SK-N-SH (cell line): ENCODE measurements around the gene ARMC9. TPM values are rescaled to one million over a fixed set of nuclear protein-coding genes. Genes with fewer than 3 reads are reported as not detected.

Experiments used
- CTCF ChIA-PET: fragments of 300-600, 350-600 bp; formaldehyde crosslinking; extraction: SDS; loops from one replicate; lab custom pipeline; 2021; lab: Yijun Ruan, JAX
- POLR2A ChIA-PET: fragments of 350-600 bp; sonication (Branson Sonifier 250); formaldehyde crosslinking; extraction: SDS; loops from one replicate; lab custom pipeline; 2020; ENCODE audit warnings: antibody characterized with exemption, inconsistent platforms; lab: Yijun Ruan, JAX
- DNase-seq: peaks from one replicate; pipeline ENCODE4 v3.0.0; 2012
- H2AFZ ChIP-seq: fragments of 200-600 bp; sonication (generic); 2 replicates; pipeline ENCODE4 v1.8.1; 2016; ENCODE audit warnings: antibody characterized with exemption, mild to moderate bottlenecking, low read depth
- H3F3A ChIP-seq: fragments of 200-600 bp; sonication (generic); replicated peaks from 2 replicates; pipeline ENCODE3; 2016; ENCODE audit warnings: antibody characterized with exemption, mild to moderate bottlenecking; ENCODE audit not compliant: insufficient read depth
- H3K27ac ChIP-seq, 2 experiments: fragments of 200-500 bp in 1 of 2; fragments of 200-600 bp in 1 of 2; sonication (Bioruptor generic) in 1 of 2; sonication (generic), shearing (Covaris generic) in 1 of 2; 2 replicates each; pipeline versions ENCODE4 v1.5.1 to v1.6.1; 2014 to 2016; ENCODE audit warnings: low read depth in 2 of 2, inconsistent platforms in 1 of 2, low read length in 1 of 2, mild to moderate bottlenecking in 1 of 2, mixed read lengths in 1 of 2
- H3K27me3 ChIP-seq: fragments of 200-600 bp; sonication (generic), shearing (Covaris generic); 2 replicates; pipeline ENCODE4 v1.6.1; 2016; ENCODE audit warnings: mixed run types; ENCODE audit not compliant: insufficient read depth
- H3K36me3 ChIP-seq, 2 experiments: fragments of 200-500 bp in 1 of 2; fragments of 200-600 bp in 1 of 2; sonication (Bioruptor generic) in 1 of 2; sonication (generic) in 1 of 2; replicated peaks in 1 of 2; 2 replicates each; pipeline versions ENCODE3 to v1.5.1; 2014 to 2016; ENCODE audit warnings: low read length in 1 of 2, mild to moderate bottlenecking in 1 of 2; ENCODE audit not compliant: insufficient read depth in 2 of 2, control insufficient read depth in 1 of 2
- H3K4me1 ChIP-seq, 2 experiments: fragments of 200-500 bp in 1 of 2; fragments of 200-600 bp in 1 of 2; sonication (Bioruptor generic) in 1 of 2; sonication (generic), shearing (Covaris generic) in 1 of 2; 2 replicates each; pipeline versions ENCODE4 v1.5.1 to v1.6.1; 2014 to 2016; ENCODE audit warnings: low read depth in 1 of 2, low read length in 1 of 2, mixed run types in 1 of 2; ENCODE audit not compliant: insufficient read depth in 2 of 2, control insufficient read depth in 1 of 2
- H3K4me2 ChIP-seq: fragments of 200-600 bp; sonication (generic), shearing (Covaris generic); 2 replicates; pipeline ENCODE4 v1.6.1; 2017; ENCODE audit warnings: mixed run types
- H3K4me3 ChIP-seq, 2 experiments: fragments of 200-500 bp in 1 of 2; fragments of 200-600 bp in 1 of 2; sonication (Bioruptor generic) in 1 of 2; sonication (generic), shearing (Covaris generic) in 1 of 2; 2 replicates each; pipeline versions ENCODE4 v1.5.1 to v1.8.1; 2014 to 2016; ENCODE audit warnings: low read depth in 2 of 2, inconsistent platforms in 1 of 2, low read length in 1 of 2, mild to moderate bottlenecking in 1 of 2, mixed read lengths in 1 of 2, moderate library complexity in 1 of 2
- H3K79me2 ChIP-seq: fragments of 200-600 bp; sonication (generic); 2 replicates; pipeline ENCODE4 v1.8.1; 2017; ENCODE audit warnings: mild to moderate bottlenecking; ENCODE audit not compliant: insufficient read depth
- H3K9ac ChIP-seq: fragments of 200-600 bp; sonication (generic); 2 replicates; pipeline ENCODE4 v1.6.1; 2017; ENCODE audit warnings: mixed run types
- H3K9me2 ChIP-seq: fragments of 200-600 bp; sonication (generic); 2 replicates; pipeline ENCODE4 v1.6.1; 2017; ENCODE audit warnings: mixed run types
- H3K9me3 ChIP-seq: fragments of 200-600 bp; sonication (generic); 2 replicates; pipeline ENCODE4 v1.6.1; 2017; ENCODE audit warnings: mixed run types, mild to moderate bottlenecking, moderate library complexity
- H4K20me1 ChIP-seq: fragments of 200-600 bp; sonication (generic); 2 replicates; pipeline ENCODE4 v1.6.1; 2017; ENCODE audit warnings: mild to moderate bottlenecking, mixed run types; ENCODE audit not compliant: insufficient read depth
- CHD2 ChIP-seq: fragments of 150-350 bp; IDR thresholded peaks from 2 replicates; pipeline ENCODE4 v1.6.1; 2018; ENCODE audit warnings: low read length; ENCODE audit not compliant: partially characterized antibody
- EP300 ChIP-seq, 2 experiments: IDR thresholded peaks; 2 replicates each; pipeline versions ENCODE4 v1.4.0 to v1.6.1; 2012; ENCODE audit warnings: borderline replicate concordance in 1 of 2, low read depth in 1 of 2, low read length in 1 of 2
- EZH2phosphoT487 ChIP-seq: fragments of 200-600 bp; sonication (generic); IDR thresholded peaks from 2 replicates; pipeline ENCODE4 v1.6.1; 2017; ENCODE audit warnings: low read depth, mixed run types, mild to moderate bottlenecking, antibody characterized with exemption, moderate library complexity, borderline replicate concordance
- FOSL2 ChIP-seq: IDR thresholded peaks from 2 replicates; pipeline ENCODE4 v1.4.0; 2012; ENCODE audit warnings: low read depth, mild to moderate bottlenecking, moderate library complexity, borderline replicate concordance
- FOXJ3 ChIP-seq: sonication (generic); formaldehyde crosslinking; IDR thresholded peaks from 2 replicates; pipeline ENCODE4 v1.5.1; 2020; ENCODE audit warnings: mild to moderate bottlenecking, missing genetic modification reagents
- FOXM1 ChIP-seq: IDR thresholded peaks from 2 replicates; pipeline ENCODE4 v1.4.0; 2012; ENCODE audit warnings: low read depth, mild to moderate bottlenecking
- GABPA ChIP-seq: IDR thresholded peaks from 2 replicates; pipeline ENCODE4 v1.4.0; 2012; ENCODE audit warnings: low read depth, mild to moderate bottlenecking
- GATA2 ChIP-seq: sonication (generic); formaldehyde crosslinking; IDR thresholded peaks from 2 replicates; pipeline ENCODE4 v1.5.0; 2020; ENCODE audit warnings: mild to moderate bottlenecking, missing genetic modification reagents
- JUND ChIP-seq: IDR thresholded peaks from 2 replicates; pipeline ENCODE4 v1.4.0; 2012
- MEF2A ChIP-seq: IDR thresholded peaks from 2 replicates; pipeline ENCODE4 v1.4.0; 2012; ENCODE audit warnings: low read depth, borderline replicate concordance
- MXI1 ChIP-seq: IDR thresholded peaks from 2 replicates; pipeline ENCODE4 v1.6.1; 2012; ENCODE audit warnings: mild to moderate bottlenecking, low read depth, low read length, improper control_type of control experiment
- NRF1 ChIP-seq: IDR thresholded peaks from 2 replicates; pipeline ENCODE4 v1.6.1; 2012; ENCODE audit warnings: low read depth, mild to moderate bottlenecking, low read length
- RAD21 ChIP-seq: IDR thresholded peaks from 2 replicates; pipeline ENCODE4 v1.6.1; 2012; ENCODE audit warnings: mild to moderate bottlenecking, low read length
- RCOR1 ChIP-seq: fragments of 150-350 bp; IDR thresholded peaks from 2 replicates; pipeline ENCODE4 v1.6.1; 2017; ENCODE audit warnings: antibody characterized with exemption, low read length
- TAF1 ChIP-seq: IDR thresholded peaks from 2 replicates; pipeline ENCODE4 v1.6.1; 2012; ENCODE audit warnings: low read depth, mild to moderate bottlenecking, low read length, moderate library complexity, borderline replicate concordance
- TEAD4 ChIP-seq: IDR thresholded peaks from 2 replicates; pipeline ENCODE4 v1.4.0; 2012; ENCODE audit warnings: mild to moderate bottlenecking, borderline replicate concordance; ENCODE audit not compliant: insufficient read depth
- USF1 ChIP-seq: IDR thresholded peaks from 2 replicates; pipeline ENCODE4 v1.4.0; 2012; ENCODE audit warnings: low read depth, borderline replicate concordance
- ZBTB33 ChIP-seq: IDR thresholded peaks from 2 replicates; pipeline ENCODE4 v1.4.0; 2012; ENCODE audit warnings: low read depth, borderline replicate concordance
- WGBS: methylation state at CpG from one replicate; pipeline ENCODE4 v1.1.6; 2017; ENCODE audit warnings: low lambda C conversion rate; 5-methylcytosine and 5-hydroxymethylcytosine counted together
- polyA plus RNA-seq, 3 experiments: library from polyadenylated mRNA; depleted of rRNA; stranded (reverse); fragments of >200 nt; gene quantifications; 2 replicates each; pipeline ENCODE4 v1.2.3, GENCODE V29; 2012

ARMC9 gene
- polyA plus RNA-seq, 1 of the 3 experiments (the other 2 are of a cell fraction) = 25.3 TPM

- no peak for TF ChIP-seq FOXJ3 (CRISPR knock-in tag)
- TF ChIP-seq TEAD4 = no peak
- peak; percentile 29; the same call in 1 of the 2 replicates for TF ChIP-seq USF1
- TF ChIP-seq GATA2 (CRISPR knock-in tag) = no peak
- no peak overlapping the region for H3K4me2 ChIP-seq
- POLR2A ChIA-PET = no interaction called here
Measured at GRCh38 chr2:231182513-231182899, 15.9 kb upstream of the ARMC9 start.

GRCh38 chr2:231183851-231184250, 14.6 kb upstream of the ARMC9 start:
- Histone ChIP-seq H3K27ac (no peak overlapping the region), H3F3A (no peaks in the 10 kb centered on the region), H3K36me3 (no peaks in the 10 kb centered on the region), H4K20me1 (no peaks in the 10 kb centered on the region), H3K4me3 (no peak overlapping the region), H3K9me2 (no peaks in the 10 kb centered on the region), H3K9ac (no peak overlapping the region), H3K79me2 (no peaks in the 10 kb centered on the region), H2AFZ (no peak overlapping the region), H3K9me3 (no peaks in the 10 kb centered on the region), H3K4me2 (no peak overlapping the region), H3K27me3 (no peaks in the 10 kb centered on the region), H3K4me1 (peaks cover 5 to 20% of the 10 kb centered on the region in 2 experiments; a peak in 2 of 4 replicates)
- ChIA-PET CTCF (interaction anchor here (1.1 to 2.3 kb wide), 5 partner anchors 9 to 80 kb away, joined by 3 to 6 read pairs (median 3); no protein-coding TSS in a partner anchor), POLR2A (no interaction called here)
- 90% methylated on average over 7 of the region's 8 CpGs for WGBS
- DNase-seq = no peak
- TF ChIP-seq EZH2phosphoT487 (no peak), MEF2A (no peak), NRF1 (no peak), RCOR1 (no peak), GATA2 (CRISPR knock-in tag) (no peak), JUND (no peak)

More at GRCh38 chr2:231182513-231182899, 15.9 kb upstream of the ARMC9 start:
- Histone ChIP-seq H3K4me1 (peaks cover 5 to 16% of the 10 kb centered on the region in 2 experiments; a peak in 2 of 4 replicates), H3K27me3 (no peaks in the 10 kb centered on the region), H3K9me3 (no peaks in the 10 kb centered on the region), H3K4me3 (no peak overlapping the region), H3K9me2 (no peaks in the 10 kb centered on the region), H3K36me3 (peaks cover 0 to 4% of the 10 kb centered on the region in 2 experiments), H3K9ac (no peak overlapping the region), H3K79me2 (no peaks in the 10 kb centered on the region), H3F3A (no peaks in the 10 kb centered on the region), H2AFZ (no peak overlapping the region), H3K27ac (0 out of 4 replicates have a peak overlapping the region, but pooled peaks of 1 of the 2 experiments have one; percentile 13), H4K20me1 (no peaks in the 10 kb centered on the region)
- CTCF ChIA-PET = interaction anchor here (0.9 to 3.9 kb wide), 8 partner anchors 9 to 230 kb away, joined by 3 to 15 read pairs (median 4); no protein-coding TSS in a partner anchor
- WGBS = 88% methylated on average over 8 of the region's 8 CpGs
- no peak for DNase-seq

DNA sequence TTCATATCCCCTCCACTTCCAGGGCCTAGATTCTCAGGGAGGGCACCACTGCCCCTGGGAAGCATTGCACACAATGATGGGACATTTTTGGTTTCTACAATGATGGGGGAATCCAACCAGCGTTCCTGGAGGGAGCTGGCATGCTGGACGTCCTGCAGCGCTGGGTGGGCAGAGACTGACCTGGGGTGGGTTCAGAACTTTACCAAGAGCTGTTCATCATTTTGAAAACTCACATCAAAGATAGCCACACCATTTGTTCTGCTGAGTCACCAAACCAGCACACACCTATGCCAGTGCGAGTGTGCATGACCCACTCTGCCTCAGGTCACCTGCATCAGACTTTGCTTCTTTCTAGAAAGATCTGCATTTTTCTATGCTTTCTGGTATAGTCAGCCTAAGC, 14.1 kb upstream of the ARMC9 start:
- no peaks in the 10 kb centered on the region for H3K27me3 ChIP-seq
- ChIA-PET POLR2A (no interaction called here), CTCF (interaction anchor here (1.1 to 2.3 kb wide), 5 partner anchors 8 to 81 kb away, joined by 3 to 6 read pairs (median 3); no protein-coding TSS in a partner anchor)
- TF ChIP-seq EZH2phosphoT487 (no peak), MXI1 (no peak), MEF2A (no peak), GABPA (no peak), FOSL2 (no peak), TAF1 (no peak), JUND (no peak), ZBTB33 (no peak), EP300 (IDR thresholded peaks at IDR 0.05; ENCODE audit: borderline replicate concordance in 1 of 2, low read depth in 1 of 2, low read length in 1 of 2) (no peak), FOXM1 (no peak), CHD2 (no peak), RAD21 (no peak)

More for the DNA sequence above, 14.1 kb upstream of the ARMC9 start:
- Histone ChIP-seq H3K4me1 (peaks cover 5 to 20% of the 10 kb centered on the region in 2 experiments; a peak in 2 of 4 replicates), H3K79me2 (no peaks in the 10 kb centered on the region), H2AFZ (no peak overlapping the region), H3K4me2 (no peak overlapping the region), H3K9me3 (no peaks in the 10 kb centered on the region), H3K27ac (no peak overlapping the region), H4K20me1 (no peaks in the 10 kb centered on the region), H3K9ac (no peak overlapping the region), H3K4me3 (no peak overlapping the region), H3K9me2 (no peaks in the 10 kb centered on the region), H3K36me3 (no peaks in the 10 kb centered on the region), H3F3A (no peaks in the 10 kb centered on the region)
- 89% methylated on average over 4 of the region's 4 CpGs for WGBS
- no peak for DNase-seq
